HK-2 (cell line): ENCODE results near the gene OR13C2.
"Not testable (repeated sequence)": the region's sequence is repeated elsewhere in the genome, so short reads cannot be mapped to it uniquely, and the experiment has no call there.

Source experiments
- DNase-seq: peaks from one replicate; pipeline ENCODE4 v3.0.0-alpha.2; 2018; ENCODE audit not compliant: unreplicated experiment

OR13C2 gene, protein sequence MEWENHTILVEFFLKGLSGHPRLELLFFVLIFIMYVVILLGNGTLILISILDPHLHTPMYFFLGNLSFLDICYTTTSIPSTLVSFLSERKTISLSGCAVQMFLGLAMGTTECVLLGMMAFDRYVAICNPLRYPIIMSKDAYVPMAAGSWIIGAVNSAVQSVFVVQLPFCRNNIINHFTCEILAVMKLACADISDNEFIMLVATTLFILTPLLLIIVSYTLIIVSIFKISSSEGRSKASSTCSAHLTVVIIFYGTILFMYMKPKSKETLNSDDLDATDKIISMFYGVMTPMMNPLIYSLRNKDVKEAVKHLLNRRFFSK

DNA sequence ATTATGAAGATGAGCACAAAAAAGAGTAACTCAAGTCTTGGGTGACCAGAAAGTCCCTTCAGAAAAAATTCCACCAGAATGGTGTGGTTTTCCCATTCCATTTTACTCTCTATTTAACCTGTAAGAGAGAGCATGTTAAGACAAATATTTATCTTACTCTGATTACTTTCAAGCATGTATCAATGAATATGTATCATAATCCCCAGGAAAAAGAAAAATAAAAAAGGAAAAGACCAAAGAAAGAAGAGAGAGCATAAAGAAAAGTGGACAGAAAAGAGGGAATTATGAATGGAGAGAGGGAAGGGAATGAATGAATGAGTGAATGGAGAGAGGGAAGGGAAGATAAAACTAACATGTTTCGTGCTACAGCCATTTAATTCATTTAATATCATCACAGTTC is at the start of gene OR13C2:
TSS of gene OR13C2 (minus strand) at position 101 of the 400 bp plus-strand sequence. CDS start at position 101, 0 bp downstream.
- DNase-seq, result not testable (repeated sequence)

DNA sequence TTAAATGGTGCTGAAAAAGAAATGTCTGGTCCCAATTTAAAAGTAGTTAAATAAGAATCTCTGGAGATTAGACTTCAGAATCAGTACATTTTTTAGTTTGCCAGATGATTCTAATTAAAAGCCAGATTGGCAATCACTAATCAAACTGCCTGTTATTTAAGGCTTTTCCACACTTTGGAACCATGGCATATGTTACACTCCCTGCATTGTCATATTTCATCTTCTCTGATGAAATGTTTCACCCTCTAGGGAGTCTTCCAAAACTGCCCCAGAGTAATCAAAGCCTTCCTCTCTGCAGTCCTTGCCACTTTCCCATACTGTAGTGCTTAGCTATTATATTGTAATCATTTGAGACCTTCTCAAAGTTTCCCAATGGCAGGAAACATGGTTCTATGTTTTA is 30.0 kb upstream of the OR13C2 start:
- no peak for DNase-seq

DNA sequence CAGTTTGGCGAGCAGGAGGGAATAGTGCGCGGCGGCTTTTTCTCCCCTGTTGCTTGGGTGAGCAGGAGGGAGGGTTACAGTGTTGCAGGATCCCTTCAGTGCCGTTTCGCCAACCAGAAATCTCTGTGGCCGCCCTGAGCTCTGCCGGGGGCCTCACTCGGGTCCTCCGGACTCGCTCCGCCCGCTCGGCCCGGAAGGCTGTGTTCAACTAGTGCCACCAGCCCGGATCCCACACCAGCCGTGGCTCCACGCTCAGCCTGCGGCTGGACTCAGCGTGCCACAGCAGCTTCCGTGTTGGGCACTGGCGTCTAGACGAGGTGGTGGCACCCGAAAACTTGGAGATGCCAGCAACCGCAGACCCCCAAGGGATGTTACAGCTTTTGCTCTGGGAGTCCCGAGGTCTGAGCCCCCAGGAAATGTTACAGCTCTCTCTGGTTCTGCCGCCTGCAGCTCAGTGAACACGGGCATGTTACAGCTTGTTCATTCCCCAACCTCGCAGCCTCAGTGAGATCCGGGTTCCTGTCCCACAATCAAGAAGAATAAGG is 28.6 kb upstream of the OR13C2 start:
- no peak for DNase-seq

DNA sequence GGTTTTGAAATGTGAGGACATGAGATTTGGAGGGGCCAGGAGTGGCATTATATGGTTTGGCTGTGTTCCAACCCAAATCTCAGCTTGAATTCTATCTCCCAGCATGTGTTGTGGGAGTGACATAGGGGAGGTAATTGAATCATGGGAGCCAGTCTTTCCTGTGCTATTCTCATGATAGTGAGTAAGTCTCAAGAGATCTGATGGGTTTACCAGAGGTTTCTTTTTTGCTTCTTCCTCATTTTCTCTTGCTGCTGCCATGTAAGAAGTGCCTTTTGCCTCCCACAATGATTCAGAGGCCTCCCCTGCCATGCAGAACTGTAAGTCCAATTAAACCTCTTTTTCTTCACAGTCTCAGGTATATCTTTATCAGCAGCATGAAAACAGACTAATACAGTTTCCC is 20.5 kb upstream of the OR13C2 start:
- DNase-seq, result not testable (repeated sequence)

DNA sequence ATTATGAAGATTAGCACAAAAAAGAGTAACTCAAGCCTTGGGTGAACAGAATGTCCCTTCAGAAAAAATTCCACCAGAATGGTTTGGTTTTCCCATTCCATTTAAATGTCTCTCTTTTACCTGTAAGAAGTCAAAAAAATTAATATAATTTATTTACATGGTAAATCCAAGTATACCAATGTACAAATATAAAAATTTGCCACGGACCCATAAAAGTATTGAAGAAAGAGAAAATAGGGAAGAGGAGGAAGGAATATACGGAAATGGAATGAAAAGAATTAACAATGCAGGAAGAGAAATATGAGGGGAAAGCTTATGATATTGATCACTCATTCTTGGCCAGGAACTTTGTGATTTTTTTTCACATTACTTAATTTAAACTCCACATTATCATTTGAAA is 12.7 kb upstream of the OR13C2 start, which contains the start of gene OR13C9:
TSS of gene OR13C9 (minus strand) at position 101 of the 400 bp plus-strand sequence. CDS start at position 101, 0 bp downstream.
- no peak for DNase-seq

DNA sequence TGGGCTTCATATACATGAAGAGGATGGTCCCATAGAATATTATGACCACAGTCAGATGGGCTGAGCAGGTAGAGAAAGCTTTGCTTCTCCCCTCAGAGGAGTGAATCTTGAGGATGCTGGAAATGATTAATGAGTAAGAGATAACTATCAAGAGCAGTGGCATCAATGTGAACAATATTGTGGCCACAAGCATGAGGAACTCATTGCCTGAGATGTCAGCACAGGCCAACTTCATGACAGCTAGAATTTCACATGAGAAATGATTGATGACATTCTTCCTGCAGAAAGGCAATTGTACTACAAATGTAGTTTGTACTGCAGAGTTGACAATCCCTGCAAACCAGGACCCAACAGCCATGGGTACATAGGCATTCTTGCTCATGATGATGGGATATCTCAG is 12.0 kb upstream of the OR13C2 start:
- DNase-seq, result no peak

DNA sequence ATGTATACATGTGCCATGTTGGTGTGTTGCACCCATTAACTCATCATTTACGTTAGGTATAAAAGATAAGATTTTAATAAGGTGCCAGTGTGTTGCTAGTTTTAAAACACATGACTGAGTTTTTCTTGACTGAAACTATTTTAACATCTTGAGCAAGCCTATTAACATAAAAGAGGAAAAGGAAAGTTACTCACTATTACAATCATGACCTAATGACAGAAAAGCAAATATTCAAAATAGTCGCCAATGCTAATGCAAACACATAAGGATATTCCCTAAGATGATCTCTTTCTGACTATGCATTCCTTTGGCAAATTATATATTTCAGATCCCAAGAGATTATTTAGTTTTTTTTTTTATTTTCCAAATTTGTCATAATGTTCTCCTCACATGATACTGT is 5.8 kb upstream of the OR13C2 start:
- no peak for DNase-seq

DNA sequence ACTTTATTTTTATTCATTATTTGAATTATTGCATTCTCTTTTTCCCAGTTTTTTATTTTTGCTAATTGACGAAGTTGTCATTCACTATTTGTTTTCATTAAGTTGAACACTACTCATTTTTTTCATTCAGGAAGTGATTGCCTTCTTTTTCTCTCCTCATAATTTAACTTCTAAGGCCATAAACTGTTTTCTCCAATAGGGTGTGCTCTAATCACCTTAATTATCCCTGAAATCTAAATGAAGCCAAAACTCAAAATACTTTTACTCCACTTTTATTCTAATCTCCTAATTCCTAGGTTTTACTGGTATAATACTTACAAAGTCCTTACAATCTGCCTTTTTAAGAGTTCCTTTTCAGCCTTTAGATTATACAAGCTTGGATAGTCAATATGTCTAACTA is 2.9 kb upstream of the OR13C2 start:
- no peak for DNase-seq

DNA sequence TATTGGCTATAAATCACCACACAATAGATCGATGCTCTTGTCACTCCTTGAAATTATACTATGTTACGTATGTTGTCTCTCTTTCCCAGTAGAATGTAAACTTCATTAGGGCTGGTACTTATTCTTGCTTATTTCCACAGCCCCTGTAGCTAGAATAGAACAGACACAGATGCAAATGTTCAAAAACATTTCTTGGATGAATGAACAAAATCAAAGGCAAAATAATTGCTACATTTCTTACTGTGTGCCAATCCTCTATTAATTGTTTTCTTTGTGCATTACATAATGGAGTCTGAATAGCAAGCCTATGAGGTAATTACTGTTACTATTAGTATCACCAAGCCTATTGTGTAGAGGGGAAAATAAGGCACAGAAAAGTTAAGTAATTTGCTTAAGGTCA is 725 bp upstream of the OR13C2 start:
- no peak for DNase-seq

DNA sequence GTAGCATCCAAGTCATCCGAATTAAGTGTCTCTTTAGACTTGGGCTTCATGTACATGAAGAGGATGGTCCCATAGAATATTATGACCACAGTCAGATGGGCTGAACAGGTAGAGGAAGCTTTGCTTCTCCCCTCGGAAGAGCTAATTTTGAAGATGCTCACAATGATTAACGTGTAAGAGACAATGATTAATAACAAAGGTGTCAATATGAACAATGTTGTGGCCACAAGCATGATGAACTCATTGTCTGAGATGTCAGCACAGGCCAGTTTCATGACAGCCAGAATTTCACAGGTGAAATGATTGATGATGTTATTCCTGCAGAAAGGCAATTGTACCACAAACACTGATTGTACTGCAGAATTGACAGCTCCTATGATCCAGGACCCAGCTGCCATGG is 626 bp downstream of the OR13C2 start:
- DNase-seq, result no peak

DNA sequence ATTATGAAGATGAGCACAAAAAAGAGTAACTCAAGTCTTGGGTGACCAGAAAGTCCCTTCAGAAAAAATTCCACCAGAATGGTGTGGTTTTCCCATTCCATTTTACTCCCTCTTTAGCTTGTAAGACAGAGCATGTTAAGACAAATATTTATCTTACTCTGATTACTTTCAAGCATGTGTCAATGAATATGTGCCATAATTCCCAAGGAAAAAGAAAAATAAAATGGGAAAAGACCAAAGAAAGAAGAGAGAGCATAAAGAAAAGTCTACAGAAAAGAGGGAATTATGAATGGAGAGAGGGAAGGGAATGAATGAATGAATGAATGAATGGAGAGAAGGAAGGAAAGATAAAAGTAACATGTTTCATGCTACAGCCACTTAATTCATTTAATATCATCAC is 6.1 kb downstream of the OR13C2 start, which contains the start of gene OR13C5:
TSS of gene OR13C5 (minus strand) at position 101 of the 400 bp plus-strand sequence. CDS start at position 101, 0 bp downstream.
- DNase-seq, result not testable (repeated sequence)

DNA sequence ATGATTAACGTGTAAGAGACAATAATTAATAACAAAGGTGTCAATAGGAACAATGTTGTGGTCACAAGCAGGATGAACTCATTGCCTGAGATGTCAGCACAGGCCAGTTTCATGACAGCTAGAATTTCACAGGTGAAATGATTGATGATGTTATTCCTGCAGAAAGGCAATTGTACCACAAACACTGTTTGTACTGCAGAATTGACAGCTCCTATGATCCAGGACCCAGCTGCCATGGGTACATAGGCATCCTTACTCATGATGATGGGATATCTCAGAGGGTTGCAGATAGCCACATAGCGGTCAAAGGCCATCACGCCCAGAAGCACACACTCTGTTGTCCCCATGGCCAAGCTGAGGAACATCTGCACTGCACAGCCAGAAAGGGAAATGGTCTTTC is 6.7 kb downstream of the OR13C2 start:
- DNase-seq, result not testable (repeated sequence)

DNA sequence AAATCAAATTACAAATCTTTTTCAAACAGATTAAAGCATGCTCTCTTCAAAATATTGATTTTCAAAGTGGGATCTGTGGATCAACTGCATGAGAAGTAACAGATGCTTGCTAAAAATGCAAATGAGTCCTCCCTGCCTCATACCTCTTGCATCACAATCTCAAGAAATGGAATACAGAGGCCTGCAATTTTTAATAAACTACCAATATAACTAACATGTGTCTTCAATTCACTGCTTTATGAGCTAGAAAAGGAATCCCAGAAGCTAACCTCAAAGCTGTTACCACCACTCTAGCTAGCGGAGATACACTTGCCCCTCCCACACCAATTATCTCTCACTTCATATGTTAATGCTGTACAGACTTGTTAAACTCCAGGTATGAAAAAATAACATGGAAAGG is 15.8 kb downstream of the OR13C2 start:
- DNase-seq, result no peak

DNA sequence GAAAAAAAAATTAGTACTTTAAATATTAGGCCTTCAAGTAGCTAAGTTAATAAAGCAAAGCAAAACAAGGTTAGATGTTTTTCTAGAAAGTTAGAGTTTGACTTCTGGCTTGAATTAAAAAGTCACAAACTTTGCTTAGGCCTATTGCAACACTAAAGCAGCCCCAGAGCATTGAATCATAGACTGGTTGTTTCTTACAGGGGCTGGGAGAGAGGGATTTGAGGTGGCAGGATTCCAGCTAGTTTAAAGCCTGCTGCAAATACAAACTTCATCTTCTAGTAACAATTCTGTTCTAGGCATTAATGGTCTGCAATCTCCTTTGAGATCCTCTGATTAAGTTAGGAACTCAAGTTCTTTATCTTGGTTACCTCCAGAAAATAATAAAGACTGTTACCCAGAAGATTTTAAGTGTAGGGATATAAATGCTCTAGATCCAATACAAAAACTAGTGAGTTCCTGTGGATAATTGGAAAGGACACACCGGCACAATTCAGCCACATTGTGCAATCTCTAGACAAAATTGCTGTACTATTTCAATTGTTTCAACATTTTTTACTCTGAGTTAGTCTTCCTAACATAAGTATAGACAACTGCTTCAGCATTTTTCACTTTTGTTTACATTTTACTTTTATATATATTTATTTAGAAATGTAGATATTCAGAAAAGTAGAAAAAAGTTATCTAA is 18.8 kb downstream of the OR13C2 start:
- DNase-seq, result no peak

DNA sequence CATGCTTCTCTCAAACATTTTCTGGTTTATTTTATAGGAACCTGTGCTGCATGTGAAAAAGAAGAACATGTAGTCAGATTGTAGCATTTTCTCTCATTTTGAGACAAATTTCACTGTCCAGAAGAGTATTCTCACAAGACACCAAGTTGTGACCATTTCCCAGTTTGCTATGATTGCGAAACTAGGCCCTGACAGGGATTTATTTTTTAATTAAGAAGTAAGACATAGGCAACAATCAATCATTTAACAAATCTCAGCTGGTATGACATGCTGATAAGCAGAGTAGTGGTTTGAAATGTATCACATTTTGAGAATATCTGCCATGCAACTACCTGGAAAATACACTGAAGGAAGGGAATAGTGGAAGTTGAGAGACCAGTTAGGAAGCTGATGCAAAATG is 24.9 kb downstream of the OR13C2 start:
- DNase-seq, result no peak

DNA sequence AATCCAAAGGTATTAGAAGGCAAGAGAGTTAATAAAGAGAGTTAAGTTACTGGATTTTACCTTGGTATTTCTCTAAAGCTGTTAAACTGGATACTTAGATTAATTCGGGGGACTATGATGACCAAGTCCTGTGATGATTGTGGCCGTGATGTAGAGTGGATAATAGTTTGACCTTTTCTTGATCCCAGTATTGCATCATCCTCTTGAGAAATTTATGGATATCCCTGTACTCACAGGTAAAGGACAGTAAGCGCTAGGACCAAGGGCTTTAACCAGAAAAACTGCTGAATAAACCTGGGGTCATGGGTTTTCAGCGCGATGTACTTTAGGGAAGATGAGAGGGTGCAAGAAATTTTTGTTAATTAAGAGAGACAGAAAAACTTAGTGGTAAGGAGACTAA is 28.2 kb downstream of the OR13C2 start:
- DNase-seq, result no peak

DNA sequence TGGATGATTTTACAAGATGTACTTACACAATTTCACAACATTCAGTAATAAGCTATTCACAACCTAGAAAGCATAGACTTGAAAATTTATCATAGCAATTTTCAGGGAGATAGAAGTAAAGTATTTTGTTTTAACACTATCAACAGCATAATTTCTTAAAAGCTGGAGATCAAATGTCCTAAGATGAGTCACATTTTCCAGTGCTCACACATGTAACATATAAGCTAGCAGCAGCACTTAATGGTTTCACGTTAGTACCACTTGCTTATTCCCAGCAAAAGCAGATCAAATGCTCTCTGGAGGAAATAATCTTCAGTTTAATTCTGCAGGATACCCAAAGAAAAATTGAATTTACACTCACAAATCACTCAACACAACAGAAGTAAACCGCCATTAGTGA is 30.0 kb downstream of the OR13C2 start:
- no peak for DNase-seq

DNA sequence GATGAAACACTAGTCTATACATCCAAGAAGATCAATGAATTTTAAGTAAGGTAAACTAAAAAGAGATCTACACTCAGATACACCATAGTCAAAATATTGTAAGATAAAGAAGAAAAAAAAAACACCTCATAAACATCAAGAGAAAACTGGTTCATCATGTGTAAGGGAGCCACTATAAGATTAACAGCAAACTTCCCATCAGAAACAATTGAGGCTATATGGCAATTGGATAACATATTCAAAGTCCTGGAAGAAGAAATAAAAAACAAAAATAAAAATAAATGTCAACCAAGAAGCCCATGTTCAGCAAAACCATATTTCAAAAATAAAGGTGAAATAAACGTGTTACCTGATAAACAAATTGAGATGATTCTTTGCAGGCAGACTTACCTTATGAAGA is 32.8 kb downstream of the OR13C2 start:
- no peak for DNase-seq

DNA sequence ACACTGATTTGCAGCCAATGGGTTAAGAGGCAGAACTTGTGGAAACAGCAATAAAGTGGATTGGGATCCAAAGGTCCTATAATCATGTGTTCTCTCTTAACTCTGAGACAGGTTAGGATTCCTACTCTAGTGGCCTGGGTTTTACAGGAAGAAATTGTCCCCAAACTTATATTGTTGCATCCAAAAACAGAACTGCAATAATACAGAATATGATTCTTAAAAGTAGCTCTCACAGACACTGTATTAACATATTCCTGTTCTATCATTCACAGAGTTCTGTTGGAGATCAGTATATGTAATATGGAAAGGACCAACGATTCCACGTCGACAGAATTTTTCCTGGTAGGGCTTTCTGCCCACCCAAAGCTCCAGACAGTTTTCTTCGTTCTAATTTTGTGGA is 36.6 kb downstream of the OR13C2 start, which contains the start of gene OR13C8:
TSS of gene OR13C8 (plus strand) at position 301 of the 400 bp plus-strand sequence. CDS start at position 301, 0 bp downstream.
- no peak for DNase-seq

DNA sequence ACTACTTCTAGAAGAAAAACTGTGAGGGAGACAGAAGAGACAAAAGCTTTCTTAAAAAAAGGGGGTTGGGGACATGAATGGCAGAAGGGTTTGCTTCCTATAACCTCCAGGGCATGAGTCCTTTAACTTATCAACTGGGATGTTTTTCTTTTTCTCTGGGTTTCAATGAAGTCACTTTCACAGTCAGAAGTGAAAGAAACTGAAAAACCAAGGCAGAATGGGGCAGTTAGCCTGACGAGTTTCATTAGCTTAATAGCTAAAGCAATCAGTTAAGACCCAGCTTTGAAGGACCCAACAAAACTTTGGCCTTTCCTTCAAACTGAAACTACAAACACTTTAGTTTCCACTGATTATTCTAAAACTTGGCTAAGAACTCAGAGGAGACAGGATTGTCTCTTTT is 41.1 kb downstream of the OR13C2 start:
- DNase-seq, result no peak

DNA sequence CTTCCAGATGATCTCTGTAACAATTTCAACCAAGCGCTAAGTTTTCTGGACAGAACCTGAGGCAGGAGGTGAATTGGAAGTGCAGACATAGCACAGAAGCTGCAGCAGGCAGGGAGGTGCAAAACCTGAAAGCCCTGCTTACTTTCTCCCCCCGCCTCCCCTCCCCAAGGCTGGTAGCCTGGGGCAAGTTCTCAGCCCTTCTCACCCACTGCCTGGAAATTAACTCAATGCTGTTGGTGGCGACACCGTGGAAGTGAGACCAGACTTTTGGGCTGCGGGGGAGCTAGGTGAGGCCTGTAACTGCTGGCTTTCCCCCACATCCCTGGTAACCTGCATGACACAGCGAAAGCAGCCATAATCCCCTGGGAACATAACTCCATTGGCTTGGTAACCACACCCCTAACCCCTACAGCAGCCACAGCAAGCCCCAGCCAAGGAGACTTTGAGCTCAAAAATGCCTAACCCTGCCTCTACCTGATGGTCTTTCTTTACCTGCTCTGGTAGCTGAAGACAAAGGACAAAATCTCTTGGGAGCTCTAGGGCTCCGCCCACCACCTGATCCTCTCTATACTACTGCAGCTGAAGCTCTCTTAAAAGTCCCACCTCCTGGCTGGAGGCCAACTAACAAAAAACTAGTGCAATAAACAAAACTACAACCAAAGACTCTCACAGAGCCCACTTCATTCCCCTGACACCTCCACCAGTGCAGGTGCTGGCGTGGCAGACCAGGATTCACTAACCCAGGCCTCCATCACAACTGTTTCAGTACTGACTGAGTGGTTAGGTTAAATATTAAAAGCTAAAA is 48.4 kb downstream of the OR13C2 start:
- DNase-seq, result no peak

DNA sequence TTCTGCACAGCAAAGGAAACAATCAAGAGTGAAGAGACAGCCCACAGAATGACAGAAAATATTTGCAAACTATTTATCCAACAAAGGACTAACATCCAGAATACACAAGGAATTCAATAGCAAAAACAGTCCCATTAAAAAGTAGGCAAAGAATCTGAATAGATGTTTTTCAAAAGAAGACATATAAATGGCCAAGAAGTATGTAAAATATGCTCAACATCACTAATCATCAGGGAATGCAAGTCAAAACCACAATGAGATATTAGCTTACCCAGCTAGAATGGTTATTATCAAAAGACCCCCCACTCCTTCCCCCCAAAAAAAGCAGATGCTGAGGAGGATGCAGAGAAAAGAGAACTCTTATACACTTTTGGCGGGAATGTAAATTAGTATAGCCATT is 49.9 kb downstream of the OR13C2 start:
- no peak for DNase-seq
